Measurements from ENCODE around the gene EQTN.
"Not testable (repeated sequence)": the region's sequence is repeated elsewhere in the genome, so short reads cannot be mapped to it uniquely, and the experiment has no call there.

The EQTN gene

DNA sequence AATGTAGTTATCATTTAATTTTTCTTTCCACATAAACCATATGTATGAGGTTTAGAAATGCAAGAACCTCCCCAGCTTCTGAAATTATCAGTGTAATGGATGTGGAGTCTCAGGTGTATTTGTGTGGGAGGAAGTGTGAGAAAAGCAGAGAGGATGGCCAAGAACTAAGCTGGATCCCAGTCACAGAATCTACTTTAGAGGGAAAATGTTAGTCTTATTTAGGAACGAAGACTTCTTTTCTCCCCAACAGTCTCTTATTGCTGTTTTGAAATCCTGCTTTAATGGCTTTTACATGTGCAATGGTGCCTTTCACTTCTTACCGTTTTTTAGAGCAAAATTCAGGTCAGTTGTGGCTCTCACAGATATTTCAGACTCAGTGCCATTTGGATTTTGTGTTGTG lies 3.0 kb downstream of the EQTN start:
- FAIRE-seq, result no peak
- DNase-seq (ENCODE audit: low spot score), result no peak

DNA sequence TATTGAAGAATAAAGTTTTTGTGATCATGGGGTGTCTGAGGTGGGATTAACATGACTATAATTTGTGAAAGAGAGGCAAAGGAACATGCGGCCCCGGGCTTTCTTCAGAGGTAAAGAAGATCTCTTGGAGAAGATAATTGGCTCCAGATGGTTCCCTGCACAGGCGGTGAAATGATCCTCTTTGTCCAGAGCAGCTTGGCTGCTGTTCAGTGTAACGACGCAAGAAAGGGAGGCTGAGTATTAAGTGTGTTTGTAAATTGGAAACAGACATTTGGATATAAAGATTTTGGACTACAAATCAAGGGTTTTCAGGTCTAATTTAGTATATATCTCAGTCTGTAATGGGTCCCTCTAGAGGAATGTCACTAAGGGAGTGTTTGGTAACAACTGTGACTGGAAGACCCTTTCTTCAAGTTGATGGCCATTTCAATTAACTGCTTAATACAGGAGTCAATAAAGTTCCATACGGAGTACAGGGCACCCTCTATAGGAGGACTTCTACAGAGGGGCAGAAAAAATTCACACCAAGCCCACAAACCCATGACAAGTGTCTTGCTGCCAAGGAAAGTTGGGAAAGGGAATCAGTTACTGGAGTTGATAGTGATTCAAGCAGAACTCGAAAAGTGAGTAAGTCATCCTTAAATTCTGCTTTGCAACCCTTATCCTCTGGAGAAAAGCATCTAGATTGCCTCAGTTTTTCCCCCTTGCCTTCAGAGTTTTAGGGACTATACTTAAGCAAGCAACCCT lies 4.1 kb downstream of the EQTN start:
- DNase-seq (ENCODE audit: low spot score) (no peak), FAIRE-seq (no peak)

DNA sequence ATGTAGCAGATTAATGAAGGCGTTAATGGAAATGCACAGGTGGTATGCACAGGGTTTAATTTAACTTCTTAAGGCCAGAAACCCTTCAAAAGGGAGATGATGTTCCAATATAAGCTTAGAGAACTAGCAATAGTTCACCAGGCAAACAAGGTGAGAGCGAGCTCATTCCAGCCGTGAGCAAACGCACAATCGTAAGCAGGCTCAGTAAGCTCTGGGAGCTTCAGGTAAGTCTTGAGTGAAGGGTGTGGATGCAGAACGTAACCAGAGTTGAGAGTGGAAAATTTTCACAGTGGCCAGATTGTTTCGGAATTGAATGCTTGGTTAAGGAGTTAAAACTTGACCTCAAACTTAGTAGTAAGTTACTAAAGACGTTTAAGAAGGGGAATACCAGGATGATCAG lies 5.7 kb downstream of the EQTN start:
- peak; percentile 56 for FAIRE-seq
- no peak for DNase-seq (ENCODE audit: low spot score)

DNA sequence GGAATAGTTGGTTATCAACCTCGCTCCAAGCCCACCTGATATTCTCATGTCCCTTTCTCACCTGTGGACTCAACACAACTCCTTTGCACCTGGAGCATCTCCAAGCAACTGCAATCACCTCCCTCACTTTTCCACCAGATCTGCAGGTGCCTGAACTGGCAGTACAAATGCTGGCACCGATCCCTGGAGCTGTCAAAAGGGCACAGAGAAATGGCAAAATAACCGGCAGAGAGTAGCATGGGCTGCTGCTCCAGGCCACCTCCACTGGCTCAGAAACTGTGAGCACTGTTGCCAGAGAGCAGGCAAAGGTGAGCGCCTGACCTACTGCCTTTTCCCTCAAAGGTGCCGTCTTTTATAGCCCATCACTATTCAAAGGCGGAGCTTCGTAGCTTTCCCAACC lies 14.7 kb downstream of the EQTN start:
- DNase-seq (ENCODE audit: low spot score) (no peak), FAIRE-seq (no peak)

DNA sequence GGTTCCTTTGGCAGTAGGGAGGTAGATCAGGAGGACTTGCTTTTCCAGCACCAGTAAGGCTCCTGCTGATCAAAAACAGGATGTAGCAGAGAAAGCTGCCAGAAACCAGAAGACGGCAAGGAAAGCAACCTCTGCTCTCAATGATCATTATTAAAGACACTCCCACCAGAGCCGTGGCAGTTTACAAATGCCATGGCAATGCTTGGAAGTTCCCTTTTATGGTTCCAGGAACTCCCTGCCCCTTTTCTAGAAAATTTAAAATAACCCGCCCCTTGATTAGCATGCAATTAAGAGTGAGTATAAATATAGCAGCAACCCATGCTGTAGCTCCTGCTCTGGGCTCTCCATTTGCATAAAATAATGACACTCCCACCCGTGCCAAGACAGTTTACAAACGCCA lies 16.1 kb downstream of the EQTN start:
- no peak for DNase-seq (ENCODE audit: low spot score)
- FAIRE-seq, result no peak

DNA sequence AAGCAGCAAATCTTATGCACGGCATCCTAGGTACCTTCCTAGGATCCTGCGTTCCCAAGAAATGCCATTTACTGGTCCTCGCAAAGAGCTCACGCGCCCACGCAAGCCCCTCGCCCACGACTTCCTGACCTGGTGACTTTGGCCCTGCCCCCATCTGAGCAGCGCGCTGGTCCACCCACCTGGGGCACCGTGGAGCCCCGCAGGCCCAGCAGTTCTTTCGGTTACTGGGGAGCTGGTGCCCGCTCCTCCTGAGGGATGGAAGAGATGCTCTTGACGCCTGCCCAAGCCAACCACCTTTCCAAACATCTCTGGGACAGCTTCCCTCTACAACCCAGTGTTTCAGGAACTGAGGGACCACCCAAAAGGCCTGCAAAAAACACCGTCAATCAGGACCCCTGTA lies 16.7 kb downstream of the EQTN start:
- DNase-seq (ENCODE audit: low spot score) (no peak), FAIRE-seq (no peak)

DNA sequence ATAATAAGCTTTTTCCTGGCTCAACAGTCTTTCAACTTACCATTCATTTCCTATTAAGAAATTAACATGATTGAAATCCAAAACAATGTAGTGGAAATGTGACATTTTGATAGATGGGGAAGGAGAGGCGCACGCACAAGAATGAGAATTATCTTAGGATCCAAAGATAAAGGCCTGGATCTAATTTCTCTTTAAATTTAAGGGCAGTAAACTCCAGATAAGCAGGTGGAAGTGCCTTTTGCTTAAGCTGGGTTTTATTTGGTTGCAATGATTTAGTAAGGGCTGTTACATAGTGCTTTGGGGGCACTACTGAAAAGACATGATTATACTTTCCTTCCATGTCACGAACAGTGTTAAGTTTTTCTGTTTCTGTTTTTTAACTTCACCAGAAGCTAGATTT lies 17.3 kb downstream of the EQTN start:
- DNase-seq (ENCODE audit: low spot score) (no peak), FAIRE-seq (no peak)

DNA sequence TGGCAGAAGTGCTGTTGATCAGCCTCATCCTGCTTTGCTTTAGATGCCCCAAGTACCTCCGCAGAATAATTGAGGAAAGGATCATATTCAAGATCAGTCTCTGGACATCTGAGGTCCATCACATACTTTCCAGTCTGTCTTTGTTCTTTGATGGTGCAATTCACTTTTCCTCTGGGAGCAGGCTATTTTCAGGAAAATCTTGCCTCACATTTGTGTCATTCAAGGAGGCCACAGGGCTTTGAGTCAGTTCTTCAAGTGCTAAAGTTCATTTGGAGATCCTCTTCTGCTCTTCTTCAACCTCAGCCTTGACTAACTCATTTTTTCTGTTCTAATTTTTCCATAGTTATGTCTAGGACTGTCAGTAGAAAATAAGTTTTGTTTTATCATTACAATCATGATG lies 18.6 kb downstream of the EQTN start:
- DNase-seq (ENCODE audit: low spot score) (no peak), FAIRE-seq (no peak)

DNA sequence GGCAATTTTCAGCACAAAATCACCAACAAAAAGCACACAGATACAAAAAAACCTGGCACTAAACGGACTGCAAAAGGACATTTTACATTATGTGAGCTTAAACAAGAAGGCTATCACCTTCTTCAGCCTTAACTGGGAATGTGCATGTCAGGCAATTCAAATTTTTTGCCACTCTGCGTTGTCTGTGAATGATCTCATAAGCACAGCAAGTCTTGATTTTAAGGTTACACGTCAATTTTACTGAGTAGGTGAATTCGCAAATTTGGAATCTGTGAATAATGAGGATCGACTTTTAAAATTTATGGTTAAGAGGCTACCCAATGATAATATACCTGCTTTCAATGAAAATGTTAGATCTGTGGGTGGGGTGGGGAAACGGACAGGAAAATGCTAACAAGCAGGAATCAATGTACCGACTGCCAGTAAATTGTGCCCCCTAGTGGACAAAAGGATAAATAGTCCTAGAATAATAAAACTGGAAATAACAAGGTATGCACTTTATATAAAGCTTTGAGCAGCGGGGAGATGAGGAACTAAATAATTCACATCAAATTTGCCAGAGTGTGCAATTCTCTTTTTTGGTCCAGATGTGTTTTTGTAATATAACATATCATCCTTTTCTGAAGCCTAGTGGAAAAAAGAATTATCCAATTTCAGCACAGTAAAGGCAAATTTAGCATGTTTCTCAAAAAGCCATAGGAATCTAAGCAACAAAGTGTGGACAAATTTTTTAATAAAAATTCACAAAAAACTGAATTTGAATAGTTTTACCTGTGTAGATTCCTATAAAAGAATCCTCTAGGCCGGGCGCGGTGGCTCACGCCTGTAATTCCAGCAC lies 20.5 kb downstream of the EQTN start:
- FAIRE-seq (peak; percentile 97), DNase-seq (ENCODE audit: low spot score) (peak; percentile 70)

DNA sequence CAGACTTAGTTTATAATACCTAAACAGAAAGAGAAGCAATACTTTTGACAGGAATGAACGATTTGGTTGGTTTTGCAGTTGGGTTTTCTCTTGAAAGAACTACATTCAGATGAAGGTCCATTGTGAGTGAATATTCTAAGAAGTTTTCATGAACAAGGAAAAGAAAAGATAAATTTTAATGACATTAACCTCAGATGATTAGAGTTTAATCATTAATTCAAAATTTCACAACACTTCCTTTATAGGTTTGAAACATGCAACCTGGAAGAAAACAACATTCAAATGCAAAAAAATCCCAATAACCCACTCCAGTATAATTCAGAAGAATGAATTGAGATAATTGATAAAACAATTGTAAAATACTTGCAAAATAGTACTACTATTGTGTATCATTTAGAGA lies 23.8 kb downstream of the EQTN start:
- FAIRE-seq (no peak), DNase-seq (ENCODE audit: low spot score) (no peak)

DNA sequence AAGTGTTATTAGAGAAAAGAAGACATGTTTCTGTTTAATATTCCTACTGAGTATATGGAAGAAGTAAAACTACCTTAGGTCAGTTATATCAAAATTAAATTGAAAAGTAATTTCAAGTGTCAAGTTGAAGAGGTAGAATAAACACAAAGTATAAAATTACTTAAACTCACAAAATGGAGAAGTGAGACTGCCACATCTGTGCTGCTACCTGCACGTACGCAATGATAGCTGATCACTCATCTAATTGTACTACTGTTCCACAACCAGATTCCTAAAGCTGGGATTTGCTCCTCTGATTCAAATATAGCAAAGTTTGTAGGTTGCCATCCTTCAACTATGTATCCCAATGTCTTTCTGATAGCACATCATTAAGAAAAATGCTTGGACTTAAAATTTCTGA lies 24.8 kb downstream of the EQTN start:
- FAIRE-seq (peak; percentile 30), DNase-seq (ENCODE audit: low spot score) (no peak)

DNA sequence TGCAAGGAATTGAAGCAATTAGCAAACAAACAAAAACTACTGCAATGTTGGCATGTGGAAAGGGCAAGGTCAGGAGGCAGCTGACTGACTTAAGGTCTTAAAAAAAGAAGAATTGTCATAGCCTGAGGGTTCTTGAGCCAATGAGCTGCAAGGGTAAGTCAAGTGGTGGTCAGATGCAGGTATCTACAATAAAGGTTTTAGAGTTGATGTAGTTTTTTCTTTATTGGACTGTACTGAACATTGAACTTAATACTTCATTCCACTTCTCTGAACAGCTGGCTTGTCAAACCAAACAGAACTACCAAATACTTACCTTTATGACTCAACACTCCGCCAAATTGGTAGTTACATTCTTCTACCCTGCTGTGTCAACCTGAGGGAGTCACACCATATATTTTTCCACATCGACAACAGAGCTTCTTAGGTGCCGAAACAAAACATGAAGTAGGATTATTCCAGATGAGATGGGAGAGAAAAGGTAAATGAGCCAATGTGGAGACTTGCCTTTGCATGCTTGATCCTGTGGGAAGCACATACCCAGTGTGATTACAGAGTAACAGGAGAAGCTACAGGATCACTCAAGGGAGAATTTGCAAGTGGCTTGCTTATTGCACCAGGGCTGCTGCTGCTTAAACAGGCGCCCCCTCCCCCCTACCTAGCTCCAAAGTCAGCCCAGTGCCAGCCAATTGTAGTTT lies 35.3 kb downstream of the EQTN start:
- DNase-seq (ENCODE audit: low spot score) (no peak), FAIRE-seq (peak; percentile 48)

DNA sequence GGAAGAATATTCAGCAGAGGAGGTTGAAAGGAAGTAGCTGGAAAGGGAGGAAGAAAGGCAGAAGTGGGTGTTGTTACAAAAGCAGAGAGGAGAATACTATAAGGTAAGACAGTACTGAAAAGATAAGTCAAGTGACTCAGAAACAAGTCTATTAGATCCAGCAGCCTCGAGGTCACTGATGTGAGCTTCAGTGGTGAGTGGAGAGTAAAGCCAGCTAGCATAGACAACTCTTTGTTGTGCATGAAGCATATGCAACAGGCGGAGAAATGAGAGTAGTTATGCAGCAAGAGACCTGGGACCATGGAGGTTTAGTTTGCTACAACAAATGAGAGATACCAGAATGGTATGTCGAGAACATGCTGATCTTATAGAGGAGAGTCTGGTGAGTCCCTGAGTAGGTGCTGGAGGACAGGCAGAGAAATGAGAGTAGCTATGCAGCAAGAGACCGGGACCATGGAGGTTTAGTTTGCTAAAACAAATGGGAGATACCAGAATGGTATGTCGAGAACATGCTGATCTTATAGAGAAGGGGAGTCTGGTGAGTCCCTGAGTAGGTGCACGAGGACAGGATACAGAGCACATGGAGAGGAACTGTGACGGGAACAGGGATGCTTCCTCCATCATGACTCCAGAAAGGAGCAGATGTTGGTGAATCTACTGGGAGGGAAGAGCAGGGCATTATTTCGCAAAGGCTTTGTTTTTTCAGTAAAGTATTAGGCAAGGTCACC lies 36.0 kb downstream of the EQTN start:
- DNase-seq (ENCODE audit: low spot score) (no peak), FAIRE-seq (peak; percentile 37)

DNA sequence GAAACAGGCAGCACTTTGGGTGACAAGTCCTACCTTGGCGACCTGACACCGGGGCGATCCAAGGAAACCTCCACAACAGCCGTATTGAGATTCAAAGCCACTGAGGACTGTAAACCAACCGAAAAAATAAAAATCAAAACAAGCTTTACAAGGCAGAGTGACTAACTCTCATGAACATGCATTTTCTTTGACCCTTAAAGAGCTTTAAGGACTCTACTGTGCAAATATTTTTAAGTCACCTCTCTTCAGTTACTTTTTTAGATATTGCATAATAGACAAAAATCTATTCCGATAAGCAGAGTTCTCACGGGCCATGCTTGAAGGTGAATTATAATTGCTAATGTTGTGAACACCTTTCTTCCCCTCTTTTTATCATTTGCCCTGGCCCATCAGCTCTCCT lies 38.3 kb downstream of the EQTN start:
- FAIRE-seq, result peak; percentile 17
- DNase-seq (ENCODE audit: low spot score), result no peak

DNA sequence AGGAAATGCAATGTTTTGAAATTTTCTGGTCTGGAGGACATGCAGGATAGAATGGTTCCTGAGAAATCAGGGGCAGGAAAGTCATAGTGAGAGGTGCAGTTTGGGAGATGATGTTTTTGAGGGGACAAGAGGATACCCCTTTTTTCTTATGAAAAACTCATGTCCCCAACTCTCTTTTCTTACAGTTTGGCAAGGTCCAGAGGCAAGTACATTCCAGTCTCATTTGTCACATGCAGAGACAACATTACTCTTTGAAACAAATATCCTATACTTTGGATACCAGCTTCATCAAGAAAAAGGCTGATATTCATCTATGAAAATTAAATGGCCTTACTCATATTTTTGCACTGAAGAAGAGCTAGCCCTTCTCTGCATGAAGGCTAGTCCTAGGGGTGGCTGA lies 48.2 kb downstream of the EQTN start:
- DNase-seq (ENCODE audit: low spot score) (no peak), FAIRE-seq (no peak)

DNA sequence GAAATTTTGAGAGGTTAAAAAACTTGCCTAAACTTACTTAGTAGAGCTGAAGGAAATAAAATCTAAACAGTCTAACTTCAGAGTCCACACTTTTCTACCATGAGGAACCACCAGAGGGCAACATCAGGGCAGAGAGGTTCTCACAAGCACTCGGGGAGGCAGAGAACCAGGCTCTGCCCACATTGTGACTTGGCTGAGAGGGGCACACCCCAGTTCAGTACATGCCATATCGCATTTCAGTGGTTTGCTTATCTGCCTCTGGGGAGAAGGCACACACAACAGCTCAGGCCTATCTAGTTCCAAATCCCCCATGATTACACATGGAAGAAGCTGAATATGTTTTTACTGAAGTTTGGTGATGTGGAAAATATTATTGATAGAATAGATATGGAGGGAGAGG lies 49.2 kb downstream of the EQTN start:
- peak; percentile 85 for FAIRE-seq
- DNase-seq (ENCODE audit: low spot score), result peak; percentile 82

DNA sequence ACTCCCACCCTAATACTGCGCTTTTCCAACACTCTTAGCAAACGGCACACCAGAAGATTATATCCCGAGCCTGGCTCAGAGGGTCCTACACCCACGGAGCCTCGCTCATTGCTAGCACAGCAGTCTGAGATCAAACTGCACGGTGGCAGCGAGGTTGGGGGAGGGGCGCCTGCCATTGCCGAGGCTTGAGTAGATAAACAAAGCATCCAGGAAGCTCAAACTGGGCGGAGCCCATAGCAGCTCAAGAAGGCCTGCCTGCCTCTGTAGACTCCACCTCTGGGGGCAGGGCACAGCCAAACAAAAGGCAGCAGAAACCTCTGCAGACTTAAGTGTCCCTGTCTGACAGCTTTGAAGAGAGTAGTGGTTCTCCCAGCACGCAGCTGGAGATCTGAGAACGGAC lies 57.3 kb downstream of the EQTN start:
- not testable (repeated sequence) for FAIRE-seq; DNase-seq (ENCODE audit: low spot score)
